Liver (tissue), 3 donors: Measurements from ENCODE around the gene NOP9.

Experiments
- ATF3 ChIP-seq: IDR thresholded peaks from 2 replicates; pipeline ENCODE4 v1.6.1; 2016; ENCODE audit warnings: antibody characterized with exemption
- CTCF ChIP-seq: fragments of 150-350 bp; IDR thresholded peaks from 2 replicates; pipeline ENCODE4 v1.5.1; 2017; ENCODE audit warnings: improper control_type of control experiment, low read depth, low read length; ENCODE audit not compliant: missing input control
- EGR1 ChIP-seq, 2 donors: IDR thresholded peaks; 2 replicates each; pipeline ENCODE4 v1.6.1; 2016 to 2018; ENCODE audit warnings: antibody characterized with exemption in 2 of 2, low read depth in 2 of 2
- FOXA1 ChIP-seq: IDR thresholded peaks from 2 replicates; pipeline ENCODE4 v1.6.1; 2016; ENCODE audit warnings: antibody characterized with exemption
- GABPA ChIP-seq, 2 donors: IDR thresholded peaks in 1 of 2; conservative IDR thresholded peaks in 1 of 2; 2 replicates each; pipeline ENCODE4 v1.6.1; 2016; ENCODE audit warnings: antibody characterized with exemption in 2 of 2, mild to moderate bottlenecking in 1 of 2, moderate library complexity in 1 of 2
- MAX ChIP-seq: IDR thresholded peaks from 2 replicates; pipeline ENCODE4 v1.6.1; 2016; ENCODE audit warnings: antibody characterized with exemption
- RAD21 ChIP-seq, 2 donors: IDR thresholded peaks; 2 replicates each; pipeline ENCODE4 v1.6.1; 2016; ENCODE audit warnings: antibody characterized with exemption in 2 of 2, mild to moderate bottlenecking in 2 of 2
- RXRA ChIP-seq, 2 donors: IDR thresholded peaks; 2 replicates each; pipeline ENCODE4 v1.6.1; 2017 to 2018; ENCODE audit warnings: antibody characterized with exemption in 2 of 2, mild to moderate bottlenecking in 1 of 2
- SP1 ChIP-seq: IDR thresholded peaks from 2 replicates; pipeline ENCODE4 v1.6.1; 2018; ENCODE audit warnings: antibody characterized with exemption, mild to moderate bottlenecking
- TAF1 ChIP-seq: conservative IDR thresholded peaks from 2 replicates; pipeline ENCODE4 v1.6.1; 2016; ENCODE audit warnings: antibody characterized with exemption, mild to moderate bottlenecking
- YY1 ChIP-seq: IDR thresholded peaks from 2 replicates; pipeline ENCODE4 v1.6.1; 2016; ENCODE audit warnings: antibody characterized with exemption, mild to moderate bottlenecking
- TF ChIP-seq, protein P1 (sequence below): IDR thresholded peaks from 2 replicates; pipeline ENCODE4 v1.6.1; 2016; ENCODE audit warnings: antibody characterized with exemption, mild to moderate bottlenecking
- TF ChIP-seq, protein P2 (sequence below): IDR thresholded peaks from 2 replicates; pipeline ENCODE4 v1.6.1; 2016; ENCODE audit warnings: antibody characterized with exemption
- donor health status: healthy.
- donor health status: healthy.

GRCh38 chr14:24353559-24354481, 54.2 kb downstream of the NOP9 start:
- no peak for TF ChIP-seq CTCF
- no peak for TF ChIP-seq ATF3
- TF ChIP-seq RAD21 (IDR thresholded peaks at IDR 0.05) = no peak
- TF ChIP-seq, protein P1, sequence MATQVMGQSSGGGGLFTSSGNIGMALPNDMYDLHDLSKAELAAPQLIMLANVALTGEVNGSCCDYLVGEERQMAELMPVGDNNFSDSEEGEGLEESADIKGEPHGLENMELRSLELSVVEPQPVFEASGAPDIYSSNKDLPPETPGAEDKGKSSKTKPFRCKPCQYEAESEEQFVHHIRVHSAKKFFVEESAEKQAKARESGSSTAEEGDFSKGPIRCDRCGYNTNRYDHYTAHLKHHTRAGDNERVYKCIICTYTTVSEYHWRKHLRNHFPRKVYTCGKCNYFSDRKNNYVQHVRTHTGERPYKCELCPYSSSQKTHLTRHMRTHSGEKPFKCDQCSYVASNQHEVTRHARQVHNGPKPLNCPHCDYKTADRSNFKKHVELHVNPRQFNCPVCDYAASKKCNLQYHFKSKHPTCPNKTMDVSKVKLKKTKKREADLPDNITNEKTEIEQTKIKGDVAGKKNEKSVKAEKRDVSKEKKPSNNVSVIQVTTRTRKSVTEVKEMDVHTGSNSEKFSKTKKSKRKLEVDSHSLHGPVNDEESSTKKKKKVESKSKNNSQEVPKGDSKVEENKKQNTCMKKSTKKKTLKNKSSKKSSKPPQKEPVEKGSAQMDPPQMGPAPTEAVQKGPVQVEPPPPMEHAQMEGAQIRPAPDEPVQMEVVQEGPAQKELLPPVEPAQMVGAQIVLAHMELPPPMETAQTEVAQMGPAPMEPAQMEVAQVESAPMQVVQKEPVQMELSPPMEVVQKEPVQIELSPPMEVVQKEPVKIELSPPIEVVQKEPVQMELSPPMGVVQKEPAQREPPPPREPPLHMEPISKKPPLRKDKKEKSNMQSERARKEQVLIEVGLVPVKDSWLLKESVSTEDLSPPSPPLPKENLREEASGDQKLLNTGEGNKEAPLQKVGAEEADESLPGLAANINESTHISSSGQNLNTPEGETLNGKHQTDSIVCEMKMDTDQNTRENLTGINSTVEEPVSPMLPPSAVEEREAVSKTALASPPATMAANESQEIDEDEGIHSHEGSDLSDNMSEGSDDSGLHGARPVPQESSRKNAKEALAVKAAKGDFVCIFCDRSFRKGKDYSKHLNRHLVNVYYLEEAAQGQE = no peak
- no peak for TF ChIP-seq TAF1
- no peak for TF ChIP-seq RXRA (IDR thresholded peaks at IDR 0.05)
- TF ChIP-seq EGR1 (IDR thresholded peaks at IDR 0.05; ENCODE audit: low read depth in 2 of 2) = no peak
- no peak for TF ChIP-seq FOXA1
- TF ChIP-seq MAX = no peak
- TF ChIP-seq YY1 = no peak
- no peak for TF ChIP-seq SP1
- TF ChIP-seq, protein P2, sequence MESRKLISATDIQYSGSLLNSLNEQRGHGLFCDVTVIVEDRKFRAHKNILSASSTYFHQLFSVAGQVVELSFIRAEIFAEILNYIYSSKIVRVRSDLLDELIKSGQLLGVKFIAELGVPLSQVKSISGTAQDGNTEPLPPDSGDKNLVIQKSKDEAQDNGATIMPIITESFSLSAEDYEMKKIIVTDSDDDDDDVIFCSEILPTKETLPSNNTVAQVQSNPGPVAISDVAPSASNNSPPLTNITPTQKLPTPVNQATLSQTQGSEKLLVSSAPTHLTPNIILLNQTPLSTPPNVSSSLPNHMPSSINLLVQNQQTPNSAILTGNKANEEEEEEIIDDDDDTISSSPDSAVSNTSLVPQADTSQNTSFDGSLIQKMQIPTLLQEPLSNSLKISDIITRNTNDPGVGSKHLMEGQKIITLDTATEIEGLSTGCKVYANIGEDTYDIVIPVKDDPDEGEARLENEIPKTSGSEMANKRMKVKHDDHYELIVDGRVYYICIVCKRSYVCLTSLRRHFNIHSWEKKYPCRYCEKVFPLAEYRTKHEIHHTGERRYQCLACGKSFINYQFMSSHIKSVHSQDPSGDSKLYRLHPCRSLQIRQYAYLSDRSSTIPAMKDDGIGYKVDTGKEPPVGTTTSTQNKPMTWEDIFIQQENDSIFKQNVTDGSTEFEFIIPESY = no peak
- TF ChIP-seq GABPA (IDR thresholded peaks at IDR 0.05 in 1 of 2, conservative IDR thresholded peaks at IDR 0.05 in 1 of 2) = no peak
